K562 (cell line): ENCODE data around the gene GPHN. TPM values are rescaled to one million over a fixed set of nuclear protein-coding genes. Genes with fewer than 3 reads are reported as not detected.

Source experiments
- ATAC-seq: fragments of 200-7000 bp; cut with Tn5 transposase; 3 replicates; pipeline ENCODE4 v1.9.1; 2020; ENCODE audit warnings: moderate library complexity
- BruUV-seq: library from RNA; stranded (reverse); fragments of 400-500 nt; replicated peaks from 2 replicates; lab custom pipeline; 2021; lab: Mats Ljungman, UMichigan
- CTCF ChIA-PET: fragments of 300-600 bp; formaldehyde crosslinking; extraction: SDS; loops from one replicate; lab custom pipeline; 2021; ENCODE audit warnings: low intra/inter-chr PET ratio; lab: Yijun Ruan, JAX
- POLR2A ChIA-PET: fragments of 300-600, 350-650 bp; sonication (Branson Sonifier 250); formaldehyde crosslinking; extraction: SDS; loops from one replicate; lab custom pipeline; 2021; ENCODE audit warnings: antibody characterized with exemption, inconsistent platforms; lab: Yijun Ruan, JAX
- DNase-seq, 4 experiments: peaks; one replicate each; pipeline versions ENCODE4 v3.0.0 to v3.0.0-alpha.2; 2011 to 2018; ENCODE audit warnings: low spot score in 3 of 4, mixed read lengths in 3 of 4; ENCODE audit errors: extremely low read depth in 1 of 4
- FAIRE-seq: peaks from 2 replicates; lab custom pipeline; 2011; peaks lifted over from hg19 to GRCh38; lab: Jason Lieb, UNC
- H2AFZ ChIP-seq: 2 replicates; pipeline ENCODE4 v1.6.0; 2011; ENCODE audit warnings: low read depth, low read length, control low read depth, inconsistent platforms
- H3K27ac ChIP-seq: fragments of 200-600 bp; 3 replicates; pipeline ENCODE4 v1.8.0; 2011; ENCODE audit warnings: low read depth, mild to moderate bottlenecking, control low read depth, inconsistent platforms, low read length, moderate library complexity, mixed read lengths; ENCODE audit errors: extremely low read depth
- H3K27me3 ChIP-seq, 2 experiments: fragments of 300-600 bp in 1 of 2; 2 replicates in 1 of 2; 3 replicates in 1 of 2; pipeline versions ENCODE4 v1.6.0 to v1.8.0; 2011; ENCODE audit warnings: inconsistent platforms in 2 of 2, low read length in 2 of 2, mild to moderate bottlenecking in 1 of 2, mixed read lengths in 1 of 2, moderate library complexity in 1 of 2; ENCODE audit not compliant: control insufficient read depth in 2 of 2, insufficient read depth in 2 of 2
- H3K36me3 ChIP-seq: fragments of 300-600 bp; 3 replicates; pipeline ENCODE4 v1.8.0; 2011; ENCODE audit warnings: mild to moderate bottlenecking, low read length, inconsistent platforms; ENCODE audit not compliant: control insufficient read depth, insufficient read depth
- H3K4me1 ChIP-seq, 2 experiments: fragments of 200-600 bp in 1 of 2; replicated peaks in 1 of 2; 2 replicates in 1 of 2; 3 replicates in 1 of 2; pipeline versions ENCODE4 v1.5.1 to v1.8.0; 2011; ENCODE audit warnings: inconsistent platforms in 2 of 2, low read length in 2 of 2, mild to moderate bottlenecking in 1 of 2, mixed read lengths in 1 of 2, moderate library complexity in 1 of 2; ENCODE audit not compliant: control insufficient read depth in 2 of 2, insufficient read depth in 2 of 2
- H3K4me2 ChIP-seq: 2 replicates; pipeline ENCODE4 v1.6.1; 2011; ENCODE audit warnings: low read length, control low read depth, inconsistent platforms, mixed read lengths; ENCODE audit not compliant: insufficient read depth
- H3K4me3 ChIP-seq: fragments of 200-600 bp; sonication (generic), shearing (Covaris generic); 2 replicates; pipeline ENCODE4 v1.5.1; 2016; ENCODE audit warnings: control low read depth, inconsistent platforms
- H3K79me2 ChIP-seq: fragments of 200-600 bp; 3 replicates; pipeline ENCODE4 v1.8.0; 2011; ENCODE audit warnings: low read length, inconsistent platforms; ENCODE audit not compliant: control insufficient read depth, insufficient read depth
- H3K9ac ChIP-seq, 2 experiments: 2 replicates each; pipeline versions ENCODE4 v1.6.0 to v1.6.1; 2011; ENCODE audit warnings: low read depth in 2 of 2, low read length in 2 of 2, control low read depth in 1 of 2, inconsistent platforms in 1 of 2, mild to moderate bottlenecking in 1 of 2, mixed read lengths in 1 of 2; ENCODE audit not compliant: insufficient read depth in 1 of 2
- H3K9me1 ChIP-seq: one replicate; pipeline ENCODE4 v1.6.0; 2011; ENCODE audit warnings: inconsistent platforms, mild to moderate bottlenecking, low read length, moderate library complexity; ENCODE audit not compliant: control insufficient read depth, insufficient read depth
- H3K9me3 ChIP-seq: replicated peaks from 2 replicates; pipeline ENCODE4 v1.5.1; 2011; ENCODE audit warnings: low read depth, low read length, inconsistent platforms; ENCODE audit not compliant: control insufficient read depth, insufficient read depth
- H4K20me1 ChIP-seq: replicated peaks from 2 replicates; pipeline ENCODE4 v1.6.1; 2011; ENCODE audit warnings: low read length, inconsistent platforms, mixed read lengths; ENCODE audit not compliant: control insufficient read depth, insufficient read depth
- BRCA1 ChIP-seq, 2 experiments: fragments of 450-650 bp in 1 of 2; sonication (generic) in 1 of 2; formaldehyde crosslinking in 1 of 2; IDR thresholded peaks; 2 replicates each; pipeline versions ENCODE4 v1.5.0 to v1.6.1; 2017 to 2020; ENCODE audit warnings: mild to moderate bottlenecking in 1 of 2, missing genetic modification reagents in 1 of 2
- CCAR2 ChIP-seq: fragments of 200-400 bp; formaldehyde crosslinking; IDR thresholded peaks from 2 replicates; pipeline ENCODE4 v1.6.1; 2017; ENCODE audit warnings: mild to moderate bottlenecking, low read depth, low read length
- EGR1 ChIP-seq: fragments of 450-650 bp; conservative IDR thresholded peaks from 2 replicates; pipeline ENCODE4 v1.6.1; 2017; ENCODE audit warnings: mild to moderate bottlenecking
- EHMT2 ChIP-seq: fragments of 450-650 bp; IDR thresholded peaks from 2 replicates; pipeline ENCODE4 v1.6.1; 2018; ENCODE audit warnings: antibody characterized with exemption
- HNRNPLL ChIP-seq: fragments of 200-400 bp; formaldehyde crosslinking; IDR thresholded peaks from 2 replicates; pipeline ENCODE4 v1.6.1; 2017; ENCODE audit warnings: low read length, low read depth, mild to moderate bottlenecking; ENCODE audit not compliant: poor library complexity, severe bottlenecking
- MED1 ChIP-seq: sonication (generic); formaldehyde crosslinking; IDR thresholded peaks from 2 replicates; pipeline ENCODE4 v1.8.1; 2023; ENCODE audit warnings: missing genetic modification reagents, borderline replicate concordance
- RBM17 ChIP-seq: fragments of 200-400 bp; formaldehyde crosslinking; IDR thresholded peaks from 2 replicates; pipeline ENCODE4 v1.6.1; 2017; ENCODE audit warnings: low read depth, mild to moderate bottlenecking, low read length, borderline replicate concordance
- ZNF699 ChIP-seq: fragments of 250-450 bp; sonication (Bioruptor Pico); IDR thresholded peaks from 2 replicates; pipeline ENCODE4 v1.8.0; 2021; ENCODE audit warnings: mild to moderate bottlenecking, moderate library complexity; ENCODE audit not compliant: insufficient replicate concordance
- ZNF717 ChIP-seq: fragments of 250-450 bp; sonication (Bioruptor Pico); IDR thresholded peaks from 2 replicates; pipeline ENCODE4 v1.5.0; 2021
- WGBS: fragments of 100-300 bp; shearing (Covaris generic); methylation state at CpG from one replicate; pipeline ENCODE4 v1.1.6; 2016; ENCODE audit warnings: low coverage, mixed read lengths; ENCODE audit not compliant: insufficient coverage; ENCODE audit errors: missing lambda C conversion rate; 5-methylcytosine and 5-hydroxymethylcytosine counted together
- in situ Hi-C: fragments of 300-500 bp; cut with MboI; formaldehyde crosslinking; loops from 4 replicates; pipeline ENCODE4 v1.15.0; 2018; ENCODE audit warnings: inconsistent platforms, mixed read lengths
- intact Hi-C: fragments of 100-400 bp; cut with micrococcal nuclease; formaldehyde crosslinking; loops from 2 replicates; pipeline ENCODE4 v1.14.2; 2022
- polyA plus RNA-seq, 8 experiments: library from polyadenylated mRNA; depleted of rRNA in 4 of 8; stranded (reverse) in 5 of 8; unstranded in 3 of 8; fragments of >200 nt; fragmentation: Nextera tagmentation in 2 of 8; fragmentation: Illumina TruSeq in 1 of 8; extraction: Ambion mirVana in 2 of 8; extraction: Trizol in 1 of 8; gene quantifications; 2 replicates each; pipeline versions ENCODE4 v1.2.1 to v1.2.3, GENCODE V29; 2011 to 2014; ENCODE audit warnings: inconsistent platforms in 1 of 8, missing spikeins in 1 of 8
- total RNA-seq, 7 experiments: library from RNA; depleted of rRNA in 6 of 7; stranded (reverse); fragments of >200 nt in 6 of 7; fragmentation: Illumina TruSeq in 2 of 7; extraction: Trizol in 2 of 7; gene quantifications; 2 replicates each; pipeline versions ENCODE4 v1.2.1 to v1.2.3, GENCODE V29; 2011 to 2021; ENCODE audit warnings: low replicate concordance in 1 of 7
- TF ChIP-seq, protein P1 (sequence below): fragments of 250-450 bp; sonication (Bioruptor Pico); IDR thresholded peaks from 2 replicates; pipeline ENCODE4 v1.4.0; 2020; ENCODE audit warnings: mild to moderate bottlenecking, moderate library complexity

The GPHN gene
- total and polyA plus RNA-seq, 9 of the 15 experiments (the other 6 are each of a cell fraction or from before 2014, with no cell fraction given), result 5.9 to 16.0 (median 11.4) TPM

DNA sequence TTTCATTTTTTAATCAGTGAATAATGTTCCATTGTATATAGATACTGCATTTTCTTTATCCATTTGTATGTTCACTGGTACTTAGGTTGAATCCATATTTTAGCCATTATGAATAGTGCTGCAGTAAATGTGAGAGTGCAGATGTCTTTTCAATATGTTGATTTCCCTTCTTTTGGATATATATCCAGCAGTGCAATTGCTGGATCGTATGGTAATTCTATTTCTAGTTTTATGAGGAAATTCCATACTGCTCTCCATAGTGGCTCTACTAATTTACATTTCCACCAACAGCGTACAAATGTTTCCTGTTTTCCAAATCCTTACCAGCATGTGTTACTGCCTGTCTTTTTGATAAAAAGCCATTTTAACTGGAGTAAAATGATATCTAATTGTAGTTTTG is 392.8 kb downstream of the GPHN start:
- Histone ChIP-seq H3K4me2 (no peak overlapping the region), H3K9ac (no peak overlapping the region), H3K9me1 (no peaks in the 10 kb centered on the region), H2AFZ (no peak overlapping the region), H3K4me3 (no peak overlapping the region), H3K27ac (no peak overlapping the region), H4K20me1 (no peaks in the 10 kb centered on the region), H3K27me3 (no peaks in the 10 kb centered on the region)
- CTCF ChIA-PET, result no interaction called here
- in situ Hi-C loops, result no loop called here
- DNase-seq, result no peak
- FAIRE-seq, result no peak
- BruUV-seq, result no TSS peak
- POLR2A ChIA-PET, result no interaction called here
- WGBS, result 0% methylated on average over 1 of the region's 2 CpGs
- no peak for ATAC-seq
- intact Hi-C loops, result no loop called here
- TF ChIP-seq EGR1 (no peak), ZNF717 (CRISPR knock-in tag) (no peak), BRCA1 (IDR thresholded peaks at IDR 0.05) (no peak), BRCA1 (CRISPR knock-in tag; IDR thresholded peaks at IDR 0.05) (no peak), RBM17 (no peak), MED1 (CRISPR knock-in tag) (no peak)
- TF ChIP-seq, all 486 proteins: peak for 0
- Histone ChIP-seq H3K9me3 (no peaks in the 10 kb centered on the region), H3K4me1 (no peaks in the 10 kb centered on the region), H3K36me3 (no peaks in the 10 kb centered on the region), H3K79me2 (no peaks in the 10 kb centered on the region)

GRCh38 chr14:66910311-66910840 is 402.4 kb downstream of the GPHN start:
- no peaks in the 10 kb centered on the region for H3K27me3 ChIP-seq
- WGBS, result 29% methylated on average over 1 of the region's 1 CpG
- H4K20me1 ChIP-seq, result no peaks in the 10 kb centered on the region
- no peaks in the 10 kb centered on the region for H3K9me3 ChIP-seq
- H3K9me1 ChIP-seq, result no peaks in the 10 kb centered on the region
- no peak for FAIRE-seq
- no peaks in the 10 kb centered on the region for H3K79me2 ChIP-seq
- H3K36me3 ChIP-seq, result no peaks in the 10 kb centered on the region
- TF ChIP-seq HNRNPLL (no peak), CCAR2 (no peak), EHMT2 (no peak), ZNF699 (CRISPR knock-in tag) (no peak)
- TF ChIP-seq, protein P1, sequence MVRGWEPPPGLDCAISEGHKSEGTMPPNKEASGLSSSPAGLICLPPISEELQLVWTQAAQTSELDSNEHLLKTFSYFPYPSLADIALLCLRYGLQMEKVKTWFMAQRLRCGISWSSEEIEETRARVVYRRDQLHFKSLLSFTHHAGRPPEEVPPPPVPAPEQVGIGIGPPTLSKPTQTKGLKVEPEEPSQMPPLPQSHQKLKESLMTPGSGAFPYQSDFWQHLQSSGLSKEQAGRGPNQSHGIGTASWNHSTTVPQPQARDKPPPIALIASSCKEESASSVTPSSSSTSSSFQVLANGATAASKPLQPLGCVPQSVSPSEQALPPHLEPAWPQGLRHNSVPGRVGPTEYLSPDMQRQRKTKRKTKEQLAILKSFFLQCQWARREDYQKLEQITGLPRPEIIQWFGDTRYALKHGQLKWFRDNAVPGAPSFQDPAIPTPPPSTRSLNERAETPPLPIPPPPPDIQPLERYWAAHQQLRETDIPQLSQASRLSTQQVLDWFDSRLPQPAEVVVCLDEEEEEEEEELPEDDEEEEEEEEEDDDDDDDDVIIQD (CRISPR knock-in tag), result no peak
- no peak overlapping the region for H2AFZ ChIP-seq
- CTCF ChIA-PET, result no interaction called here
- ATAC-seq, result no peak
- POLR2A ChIA-PET, result no interaction called here
- intact Hi-C loops (no loop called here), in situ Hi-C loops (no loop called here)
- H3K27ac ChIP-seq, result no peak overlapping the region
- H3K4me1 ChIP-seq, result no peaks in the 10 kb centered on the region
- no peak overlapping the region for H3K4me2 ChIP-seq
- no TSS peak for BruUV-seq
- no peak for DNase-seq
- H3K4me3 ChIP-seq, result no peak overlapping the region
- H3K9ac ChIP-seq, result no peak overlapping the region
